RPMI7951 (cell line): ENCODE data around the gene PYGM. TPM values are rescaled to one million over a fixed set of nuclear protein-coding genes. Genes with fewer than 3 reads are reported as not detected.

ENCODE experiments used
- DNase-seq: peaks from one replicate; pipeline ENCODE4 v3.0.0-alpha.2; 2012; ENCODE audit warnings: low read depth
- total RNA-seq: library from RNA; depleted of rRNA; stranded (reverse); fragments of >200 nt; shearing (Covaris generic); gene quantifications from 2 replicates; pipeline ENCODE4 v1.2.3, GENCODE V29; 2014

Gene PYGM
- total RNA-seq, 1 experiment from 2014 or later, result not detected

DNA sequence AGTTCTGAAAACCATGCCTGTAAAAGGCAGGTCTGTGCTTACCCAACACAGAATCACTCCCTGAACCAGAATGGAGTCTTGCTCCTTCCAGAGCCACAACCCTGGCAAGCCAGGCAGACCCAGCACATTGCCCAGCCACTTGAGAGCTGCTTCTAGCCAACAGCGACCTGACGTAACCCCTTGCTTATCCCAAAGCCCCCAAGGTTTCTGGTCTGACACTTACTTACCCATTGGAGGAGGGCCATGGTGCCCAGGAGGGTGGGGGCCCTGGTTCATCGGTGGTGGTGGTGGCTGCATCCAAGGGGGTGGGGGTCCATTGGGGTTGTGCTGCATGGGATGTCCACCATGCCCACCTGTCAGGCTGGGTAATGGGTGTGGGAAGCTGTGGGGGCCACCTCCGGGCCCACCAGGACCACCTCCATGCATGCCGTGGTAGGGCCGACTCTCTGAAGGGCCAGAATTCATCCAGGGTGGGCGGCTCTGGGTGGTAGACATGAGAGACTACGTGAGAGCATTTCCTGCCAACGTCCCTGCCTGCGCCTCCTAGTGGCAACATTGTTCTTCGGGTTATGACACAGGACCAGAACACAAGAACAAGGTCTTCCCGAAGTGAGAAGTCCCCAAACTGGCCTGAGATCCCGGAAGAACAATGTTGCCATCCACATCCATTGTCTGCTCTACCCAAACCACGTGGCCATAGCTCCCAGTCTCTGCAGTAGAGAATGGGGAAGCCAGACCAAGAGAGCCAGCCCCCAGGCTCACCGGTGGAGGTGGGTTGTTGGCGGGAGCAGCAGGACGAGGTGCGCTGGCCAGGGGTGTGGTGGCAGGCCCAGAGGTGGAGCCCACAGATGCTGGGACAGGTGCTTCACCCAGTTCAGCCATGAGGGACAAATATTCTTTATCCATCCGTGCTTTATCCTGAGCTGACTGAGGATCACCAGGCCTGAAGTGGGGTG is 7.8 kb upstream of the PYGM start:
- peak; percentile 52 for DNase-seq

DNA sequence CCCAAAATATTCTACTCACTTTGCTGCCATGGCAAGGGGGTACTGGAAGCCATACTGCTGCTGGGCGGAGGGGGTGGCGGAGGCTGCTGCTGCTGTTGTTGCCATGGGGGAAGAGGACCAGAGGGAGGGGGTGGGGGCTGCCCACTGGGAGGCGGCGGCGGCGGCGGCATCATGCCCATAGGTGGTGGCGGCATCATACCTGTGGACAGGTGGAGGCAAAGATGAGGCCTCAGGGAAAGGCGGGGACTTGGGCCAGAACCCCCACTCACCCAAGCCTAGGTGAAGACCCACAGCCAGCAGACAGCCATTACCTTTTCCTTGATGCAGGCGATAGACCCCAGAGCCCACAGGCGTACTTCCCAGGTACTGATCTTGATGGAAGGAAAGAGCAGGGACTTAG is 7.1 kb upstream of the PYGM start:
- DNase-seq, result no peak

DNA sequence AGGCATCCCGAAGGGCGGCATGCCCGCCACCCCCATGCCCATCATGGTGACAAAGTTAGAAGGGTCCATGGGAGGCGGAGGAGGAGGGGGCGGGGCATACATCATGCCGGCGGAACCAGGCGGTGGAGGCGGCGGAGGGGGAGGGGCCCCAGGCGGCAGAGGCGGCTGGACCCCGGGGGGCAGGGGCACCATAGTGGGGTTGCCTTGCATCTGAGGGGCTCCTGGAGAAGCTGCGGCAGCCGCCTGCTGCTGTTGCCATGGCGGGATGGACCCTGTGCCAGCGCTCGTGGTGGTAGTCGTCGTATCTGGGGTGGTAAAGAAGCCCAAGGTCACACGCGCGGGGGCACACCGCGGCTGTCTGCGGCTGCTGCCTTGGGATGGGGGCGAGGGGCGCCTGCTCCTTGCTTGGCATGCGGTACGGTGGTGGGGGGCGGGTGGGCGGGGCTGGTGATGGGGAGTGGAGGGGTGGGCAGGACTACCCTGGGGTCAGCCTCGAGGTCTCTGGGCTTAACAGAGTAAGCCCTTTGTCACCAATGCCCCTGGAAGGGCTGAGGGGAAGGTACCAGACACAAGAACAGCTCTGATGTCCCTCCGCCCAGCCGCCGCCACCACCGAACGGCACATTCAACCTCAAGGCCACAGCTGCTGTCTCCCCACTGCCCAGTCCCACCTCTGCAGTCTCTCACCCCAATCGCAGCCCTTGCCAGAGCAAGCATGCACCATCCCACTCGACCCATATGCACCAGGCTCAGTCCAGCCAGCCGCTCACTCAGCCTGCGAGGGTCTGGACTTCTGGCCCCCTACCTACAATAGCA is 6.3 kb upstream of the PYGM start:
- DNase-seq, result no peak

DNA sequence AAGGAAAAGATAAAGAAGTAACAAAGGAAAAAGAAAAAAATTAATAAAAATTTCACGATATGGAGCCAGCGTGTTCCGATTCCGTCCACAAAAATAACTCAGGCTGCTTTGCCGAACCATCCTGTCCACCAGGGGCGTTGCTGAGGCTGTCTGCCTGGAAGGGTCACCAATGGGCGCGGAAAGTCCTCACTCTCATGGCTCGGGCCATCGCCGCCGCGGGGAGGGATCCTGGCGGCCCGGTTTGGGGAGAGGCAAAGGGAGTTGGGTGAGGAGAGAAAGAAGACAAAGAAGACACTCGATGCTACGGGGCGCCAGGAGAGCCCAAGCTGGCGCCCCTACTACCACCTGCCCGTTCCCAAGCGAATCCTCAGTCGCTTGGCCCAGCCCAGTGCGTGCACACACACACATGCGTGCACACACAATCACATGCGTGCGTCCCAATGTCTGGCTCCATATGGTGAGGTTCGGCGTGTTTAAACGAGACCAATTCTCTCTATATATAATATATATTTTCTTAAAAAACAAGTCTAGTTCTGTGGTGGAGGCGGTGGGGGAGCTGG is 5.6 kb upstream of the PYGM start:
- DNase-seq, result no peak

DNA sequence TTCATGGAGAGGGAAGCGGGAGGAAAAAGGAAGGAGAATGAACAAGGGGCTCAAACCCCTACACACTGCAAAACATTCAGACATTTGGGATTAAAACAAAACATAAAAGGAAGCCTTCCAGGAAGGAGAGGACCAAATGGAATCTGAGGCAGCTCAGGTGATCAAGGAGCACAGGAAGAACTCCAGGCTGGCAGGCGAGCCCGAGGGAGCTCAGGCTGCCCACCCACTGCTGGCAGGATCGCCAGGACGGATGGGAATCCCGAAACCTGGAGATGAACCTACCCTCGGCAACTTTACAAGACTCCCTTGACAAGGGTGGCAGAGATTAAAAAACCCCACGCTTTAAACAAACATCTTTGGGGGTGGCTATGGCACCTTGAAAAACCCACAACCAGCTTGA is 5.0 kb upstream of the PYGM start:
- DNase-seq, result no peak

DNA sequence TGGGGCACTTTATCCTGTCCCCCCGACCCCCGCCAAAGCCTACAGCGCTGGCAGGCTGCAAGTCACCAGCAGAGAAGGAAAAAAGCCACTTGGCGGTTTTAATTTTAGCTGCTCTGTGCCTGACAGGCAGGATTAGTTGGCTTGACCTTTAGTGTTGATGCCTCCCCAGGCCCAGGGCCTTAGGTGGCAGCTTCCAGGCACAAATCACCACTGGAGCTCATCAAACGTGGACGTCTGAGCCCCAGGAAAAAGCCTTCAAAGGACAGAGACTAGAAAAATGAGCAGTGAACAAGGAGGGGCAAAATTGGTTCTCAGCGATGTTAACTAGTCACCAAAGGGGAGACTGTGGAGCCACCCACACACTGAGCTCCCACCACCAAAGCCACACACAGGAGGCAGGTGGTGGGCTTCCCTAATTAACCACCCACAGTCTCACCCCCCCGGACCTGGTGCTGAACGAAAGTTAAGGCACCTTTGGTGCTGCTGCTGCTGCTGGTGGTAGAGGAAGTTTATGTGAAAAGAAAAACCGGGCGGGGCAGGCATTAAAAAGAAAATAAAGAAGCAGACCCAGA is 4.4 kb upstream of the PYGM start:
- no peak for DNase-seq

DNA sequence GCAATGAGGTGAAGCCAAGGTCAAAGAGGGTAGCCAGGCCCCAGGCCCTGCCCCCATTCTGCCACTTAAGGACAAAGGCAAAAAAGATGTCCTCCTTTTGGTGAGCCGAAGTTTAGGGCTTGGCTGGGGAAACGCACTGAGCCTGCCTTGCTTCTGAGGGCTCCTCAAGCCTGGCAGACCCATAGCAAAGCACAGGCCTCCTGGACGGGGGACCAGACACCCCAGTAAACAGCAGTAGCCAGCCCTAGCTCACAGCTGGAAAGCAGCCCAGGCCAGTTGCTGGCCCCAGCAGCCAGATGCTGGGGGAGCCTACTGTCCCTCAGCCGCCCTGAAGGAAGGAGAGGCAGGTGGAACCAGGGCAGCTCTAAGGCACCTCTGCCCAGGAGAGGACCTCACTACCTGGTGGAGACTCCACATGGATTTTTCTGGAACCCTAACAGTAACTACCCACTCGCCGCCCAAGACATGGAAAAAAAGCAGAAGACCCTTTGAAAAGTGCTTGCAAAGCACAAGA is 3.8 kb upstream of the PYGM start:
- no peak for DNase-seq

DNA sequence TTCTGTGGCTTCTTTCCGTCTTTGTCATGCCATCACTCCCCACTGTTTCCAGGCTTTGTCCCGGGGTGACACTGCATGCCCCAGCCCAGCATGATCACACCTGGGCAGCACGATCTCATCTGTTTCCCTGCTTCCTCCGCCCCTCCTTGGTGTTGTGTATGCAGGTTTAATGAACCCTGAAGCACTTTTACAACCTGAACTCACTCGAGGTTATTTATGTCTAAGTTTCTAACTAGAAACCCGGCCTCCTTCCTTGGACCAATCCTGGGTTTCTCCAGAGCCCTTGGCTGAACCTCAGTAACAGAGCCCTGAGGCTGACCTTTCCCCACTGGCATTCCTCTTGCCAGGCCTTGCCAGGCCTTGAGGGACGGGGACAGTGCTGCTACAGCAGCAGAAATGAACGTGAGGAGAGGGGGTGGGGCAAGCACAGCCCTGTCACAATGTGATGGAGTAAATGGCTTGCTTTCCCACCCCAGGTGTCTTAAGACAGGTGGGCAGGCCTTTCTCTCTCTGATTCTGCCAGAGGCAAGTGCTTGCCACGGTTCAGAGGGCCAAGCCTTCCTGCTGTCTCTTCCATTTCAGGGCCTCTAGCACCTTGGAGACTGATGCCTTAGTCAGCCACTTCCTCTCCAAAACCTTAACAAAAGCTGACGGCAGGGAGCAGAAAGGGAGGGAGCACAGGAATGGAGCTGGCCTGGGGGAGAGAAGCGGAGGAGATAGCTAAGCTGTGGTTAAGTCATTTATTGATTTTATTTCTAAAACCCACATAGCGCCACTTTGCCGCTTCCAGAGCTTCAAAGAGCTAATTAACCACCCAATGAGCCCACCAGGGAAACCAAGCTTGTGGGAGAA is 3.1 kb upstream of the PYGM start:
- DNase-seq, result no peak

DNA sequence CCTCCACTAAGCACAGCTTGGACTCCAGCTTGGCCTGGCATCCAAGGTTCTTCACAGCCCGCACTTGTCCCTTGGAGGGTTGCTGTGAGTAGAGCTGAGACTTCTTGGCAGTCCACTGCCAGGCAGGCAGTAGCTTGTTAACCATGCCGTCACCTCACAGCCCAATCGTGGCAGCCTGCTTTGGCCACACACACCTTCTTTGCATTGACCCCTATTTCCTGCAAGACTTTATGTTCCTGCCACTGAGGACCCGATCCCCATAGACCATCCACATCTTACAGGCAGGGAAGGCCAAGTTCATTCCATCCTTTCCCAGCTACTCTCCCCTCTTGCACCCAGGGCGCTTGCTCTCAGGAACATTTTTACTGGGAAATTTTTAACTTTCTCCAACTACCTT is 2.5 kb upstream of the PYGM start:
- no peak for DNase-seq

DNA sequence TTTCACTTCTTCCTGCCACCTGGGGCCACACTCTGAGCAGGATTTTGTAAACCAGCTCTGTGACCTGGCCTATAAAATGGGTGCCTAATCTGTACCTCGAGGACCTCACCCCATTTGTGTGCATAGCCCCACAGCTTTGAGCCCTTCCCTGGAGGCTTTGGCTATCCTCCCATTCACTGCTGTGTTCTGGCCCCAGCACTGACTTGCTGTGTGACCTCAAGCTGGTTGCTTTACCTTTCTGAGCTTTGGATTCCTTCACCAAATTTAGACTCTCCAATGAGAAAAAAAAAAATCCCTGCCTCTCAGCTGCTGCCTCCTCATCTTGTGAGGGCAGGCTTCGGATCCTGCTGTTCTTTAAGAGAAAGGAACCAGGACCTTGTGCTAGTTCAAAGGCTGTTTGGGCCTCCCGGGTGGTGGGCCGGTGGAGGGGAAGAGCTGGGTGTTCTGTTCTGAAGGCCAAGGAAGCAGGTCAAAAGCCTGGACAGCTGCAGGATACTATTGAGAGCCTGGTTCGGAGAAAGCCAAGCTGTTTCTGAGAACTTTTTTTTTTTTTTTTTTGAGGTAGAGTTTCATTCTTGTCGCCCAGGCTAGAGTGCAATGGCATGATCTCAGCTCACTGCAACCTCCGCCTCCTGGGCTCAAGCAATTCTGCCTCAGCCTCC is 1.1 kb upstream of the PYGM start:
- DNase-seq, result no peak

DNA sequence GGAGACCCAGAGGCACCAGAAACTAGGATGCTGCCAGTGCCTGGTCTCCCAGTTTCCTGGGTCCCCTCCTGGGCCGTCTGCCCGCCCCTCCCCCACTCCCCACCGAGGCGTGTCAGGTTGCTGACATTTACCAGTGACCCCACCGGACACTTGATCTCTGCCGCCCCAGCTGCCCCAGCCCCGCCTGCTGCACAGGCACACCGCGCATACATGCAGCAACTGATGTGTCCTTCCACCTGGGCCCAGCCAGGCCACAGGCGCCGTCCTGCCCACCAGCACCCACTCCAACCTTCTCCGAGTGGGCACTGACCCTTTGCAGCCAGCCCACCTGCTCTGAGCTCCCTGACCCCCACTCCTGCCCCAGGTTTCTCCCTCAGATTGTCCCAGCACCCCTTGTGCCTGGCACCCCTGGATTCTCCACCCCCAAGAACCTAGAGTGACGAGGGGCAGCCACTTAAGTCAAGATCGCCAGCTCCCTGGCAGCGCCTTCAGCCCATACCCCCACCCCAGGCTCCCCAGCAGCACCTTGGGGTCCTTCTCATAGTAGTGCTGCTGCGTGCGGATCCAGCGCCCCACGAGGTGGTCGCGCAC is 548 bp downstream of the PYGM start:
- DNase-seq, result no peak

DNA sequence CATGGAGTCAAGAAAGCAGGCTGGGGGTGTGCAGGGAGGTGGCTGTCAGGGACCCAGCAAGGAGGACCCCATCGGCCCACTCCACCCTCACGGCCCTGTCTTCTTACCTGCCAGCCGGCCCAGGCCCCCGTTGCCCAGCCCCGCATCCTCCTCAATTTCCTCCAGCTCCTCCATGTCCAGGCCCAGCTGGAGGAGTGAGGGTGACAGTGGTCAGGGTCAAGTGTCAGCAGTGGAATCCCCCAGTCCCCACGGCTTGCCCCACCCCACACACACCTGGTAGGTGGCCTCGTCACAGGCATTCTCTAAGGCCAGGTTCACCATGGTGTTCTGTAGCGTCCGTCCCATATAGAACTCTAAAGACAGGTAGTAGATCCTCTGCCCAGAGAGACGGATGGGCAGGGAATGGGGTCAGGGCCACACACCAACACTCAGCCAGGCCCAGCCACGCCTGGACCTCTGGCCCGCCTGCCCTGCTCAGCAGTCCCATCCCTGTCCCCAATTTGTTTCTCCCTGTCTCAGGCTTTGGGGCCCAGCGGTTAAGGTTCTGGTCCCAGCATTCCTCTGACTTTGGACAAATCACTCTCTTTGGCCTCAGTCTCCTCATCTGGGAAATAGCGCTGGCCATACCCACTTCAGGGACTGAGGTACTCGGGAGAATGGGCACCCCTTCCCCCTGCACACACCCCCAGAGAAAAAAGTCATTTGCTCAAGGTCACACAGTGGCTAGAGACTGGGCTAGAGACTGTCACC is 1.3 kb downstream of the PYGM start:
- no peak for DNase-seq

DNA sequence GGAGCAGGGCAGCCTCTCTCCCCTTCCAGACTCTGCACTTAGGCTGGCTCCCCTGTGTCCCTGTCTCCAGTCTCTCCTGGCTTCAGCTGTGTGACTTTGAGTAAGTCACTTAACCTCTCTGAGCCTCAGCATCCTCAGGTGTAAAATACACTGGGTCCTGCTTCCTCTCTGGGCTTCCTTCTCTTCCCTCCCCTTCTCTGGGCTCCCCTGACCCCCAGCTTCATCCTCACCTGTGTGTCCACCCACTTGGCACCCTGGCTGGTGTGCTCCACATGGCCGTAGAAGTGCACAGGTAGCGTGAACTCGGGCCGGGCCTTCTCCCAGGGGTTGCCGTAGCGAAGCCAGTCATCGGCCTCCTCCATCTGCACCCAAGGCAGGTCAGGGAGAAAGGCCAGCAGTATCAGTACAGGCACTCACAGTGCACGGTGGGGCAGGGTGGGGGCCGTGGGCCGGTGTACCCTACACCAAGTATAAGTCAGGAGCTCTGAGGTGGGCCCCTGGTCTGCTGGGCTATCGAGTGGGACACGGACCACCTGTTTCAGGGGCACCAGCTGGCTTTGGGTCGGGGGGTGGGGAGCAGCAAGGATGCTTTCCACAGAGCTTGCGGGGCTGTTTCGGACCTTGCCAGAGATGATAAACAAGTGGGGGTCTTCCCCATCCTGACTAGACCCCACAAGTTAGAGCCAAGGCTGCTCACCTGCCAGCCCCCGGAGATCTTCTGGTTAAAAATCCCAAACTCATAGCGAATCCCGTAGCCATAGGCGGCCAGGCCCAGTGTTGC is 2.0 kb downstream of the PYGM start:
- no peak for DNase-seq

DNA sequence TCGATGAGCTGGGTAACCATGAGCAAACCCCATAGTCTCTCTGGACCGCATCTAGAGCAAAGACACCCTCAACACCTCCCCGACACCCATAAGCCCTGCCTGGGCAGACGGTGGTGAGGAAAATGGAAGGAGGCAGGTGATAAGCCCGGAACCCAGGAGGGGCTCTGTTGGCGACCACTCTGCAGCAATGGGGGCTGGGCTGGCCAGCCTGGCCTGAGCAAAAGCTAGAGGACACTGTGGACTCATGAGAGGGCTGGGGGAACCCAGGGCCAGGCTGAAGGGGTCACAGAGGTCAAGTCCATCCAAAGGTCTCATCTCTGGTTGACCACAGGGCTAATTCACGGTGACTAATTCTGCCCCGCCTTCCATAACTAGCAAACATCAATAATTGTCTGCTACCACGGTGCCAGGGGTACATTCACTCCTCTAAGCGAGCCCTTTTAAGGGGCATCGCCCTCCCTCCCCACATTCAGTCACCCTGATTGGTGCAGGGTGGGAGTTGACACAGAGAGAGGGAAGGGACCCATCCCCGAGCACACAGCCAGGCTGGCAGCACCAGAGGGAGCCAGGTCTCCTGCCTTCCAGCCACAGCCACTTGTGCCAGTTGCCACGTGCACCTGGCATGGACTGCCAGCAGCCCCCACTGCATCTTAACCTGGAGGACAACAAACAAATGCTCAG is 4.0 kb downstream of the PYGM start:
- DNase-seq, result no peak

DNA sequence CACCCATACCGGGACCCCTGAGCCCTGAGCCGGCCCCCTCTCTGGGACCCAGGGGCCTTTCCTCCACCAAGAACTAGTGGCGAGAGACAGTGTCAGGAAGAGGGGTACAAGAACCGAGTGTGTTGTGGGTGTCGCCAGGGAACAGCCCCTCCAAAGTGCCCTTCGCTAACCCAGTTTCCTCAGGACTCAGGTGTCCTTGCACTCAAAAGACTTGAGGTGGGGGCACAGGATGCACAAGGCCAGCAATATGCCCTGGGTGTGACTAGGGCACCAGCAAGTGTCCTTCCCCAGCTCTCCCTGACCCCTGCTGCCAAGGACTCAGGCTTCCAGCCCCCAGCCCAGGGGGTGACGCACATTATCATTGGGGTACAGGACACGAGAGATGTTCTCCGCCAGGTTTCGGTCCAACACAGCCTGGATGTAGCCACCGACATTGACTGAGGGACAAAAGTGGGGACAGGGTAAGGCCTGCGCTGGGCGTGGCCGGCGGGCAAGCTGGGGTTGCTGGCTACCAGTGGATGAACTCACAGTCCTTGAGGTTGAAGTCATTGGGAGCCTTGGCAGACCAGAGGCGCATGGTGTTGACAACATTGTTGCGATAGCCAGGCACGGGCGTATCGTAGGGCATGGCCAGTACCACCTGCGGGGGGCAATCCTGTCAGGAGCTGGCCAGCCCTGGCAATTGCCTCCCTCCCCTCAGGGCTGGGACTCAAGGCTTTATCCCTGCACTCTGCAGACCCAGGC is 4.7 kb downstream of the PYGM start:
- DNase-seq, result no peak

DNA sequence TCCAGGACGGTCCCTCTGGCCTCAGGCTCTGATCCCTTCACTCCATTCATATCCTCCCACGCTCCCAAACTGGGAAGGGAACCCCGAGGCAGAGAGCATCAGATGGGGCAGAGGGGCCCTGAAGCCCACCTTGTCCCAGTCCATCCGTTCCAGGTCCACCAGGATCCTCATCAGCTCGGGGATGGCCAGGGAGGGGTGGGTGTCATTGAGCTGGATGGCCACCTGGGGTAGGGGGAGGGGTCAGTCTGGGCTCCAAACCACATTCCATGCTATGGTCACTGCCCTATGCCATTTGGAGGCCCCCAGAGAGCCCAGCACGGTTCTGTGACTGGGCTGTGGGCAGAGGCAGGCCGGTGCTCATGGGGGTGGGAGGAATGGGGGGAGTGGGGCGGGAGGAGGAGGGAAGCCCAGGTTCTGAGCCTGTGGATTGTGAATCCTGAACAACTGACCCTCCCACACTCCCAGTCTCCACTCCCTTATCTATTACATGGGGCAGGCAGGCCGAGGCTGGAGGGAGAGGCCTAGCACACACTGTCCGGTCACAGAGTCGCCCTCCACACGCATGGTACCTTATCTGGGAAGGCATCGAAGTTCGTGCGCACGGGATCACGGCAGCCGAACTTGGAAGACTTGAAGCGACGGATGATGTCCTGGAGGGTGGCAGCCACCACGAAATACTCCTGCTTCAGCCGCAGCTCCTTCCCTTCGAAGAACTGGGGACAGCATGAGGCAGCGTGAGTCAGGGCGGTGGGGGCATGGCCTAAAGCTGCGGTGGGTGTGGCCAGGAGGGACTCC is 5.5 kb downstream of the PYGM start:
- no peak for DNase-seq
